Neural cell (in vitro differentiated cells): ENCODE measurements around the gene NELL1.

ENCODE experiments used
- EP300 ChIP-seq: fragments of 450-650 bp; conservative IDR thresholded peaks from 2 replicates; pipeline ENCODE4 v1.6.1; 2014; ENCODE audit warnings: antibody characterized with exemption, mild to moderate bottlenecking, moderate library complexity; ENCODE audit not compliant: poor library complexity, severe bottlenecking
- EZH2 ChIP-seq: fragments of 200-600, 300-800 bp; shearing (Covaris generic), sonication (generic); IDR thresholded peaks from 2 replicates; pipeline ENCODE4 v1.6.1; 2014; ENCODE audit warnings: antibody characterized with exemption, low read length, borderline replicate concordance, mild to moderate bottlenecking; ENCODE audit not compliant: insufficient read depth, poor library complexity, severe bottlenecking
- MXI1 ChIP-seq: fragments of 450-650 bp; conservative IDR thresholded peaks from 2 replicates; pipeline ENCODE4 v1.6.1; 2014; ENCODE audit warnings: antibody characterized with exemption, mild to moderate bottlenecking; ENCODE audit not compliant: poor library complexity, severe bottlenecking
- POLR2AphosphoS5 ChIP-seq: IDR thresholded peaks from 2 replicates; pipeline ENCODE4 v1.6.1; 2012
- REST ChIP-seq: IDR thresholded peaks from 2 replicates; pipeline ENCODE4 v1.6.1; 2012; ENCODE audit warnings: borderline replicate concordance
- SMC3 ChIP-seq: fragments of 450-650 bp; conservative IDR thresholded peaks from 2 replicates; pipeline ENCODE4 v1.6.1; 2014; ENCODE audit warnings: antibody characterized with exemption, mild to moderate bottlenecking, moderate library complexity; ENCODE audit not compliant: poor library complexity
- TF ChIP-seq, protein P1 (sequence below): fragments of 450-650 bp; IDR thresholded peaks from 2 replicates; pipeline ENCODE4 v1.5.1; 2014; ENCODE audit warnings: antibody characterized with exemption, mild to moderate bottlenecking, moderate library complexity; ENCODE audit not compliant: poor library complexity, severe bottlenecking

- TF ChIP-seq, protein P1, sequence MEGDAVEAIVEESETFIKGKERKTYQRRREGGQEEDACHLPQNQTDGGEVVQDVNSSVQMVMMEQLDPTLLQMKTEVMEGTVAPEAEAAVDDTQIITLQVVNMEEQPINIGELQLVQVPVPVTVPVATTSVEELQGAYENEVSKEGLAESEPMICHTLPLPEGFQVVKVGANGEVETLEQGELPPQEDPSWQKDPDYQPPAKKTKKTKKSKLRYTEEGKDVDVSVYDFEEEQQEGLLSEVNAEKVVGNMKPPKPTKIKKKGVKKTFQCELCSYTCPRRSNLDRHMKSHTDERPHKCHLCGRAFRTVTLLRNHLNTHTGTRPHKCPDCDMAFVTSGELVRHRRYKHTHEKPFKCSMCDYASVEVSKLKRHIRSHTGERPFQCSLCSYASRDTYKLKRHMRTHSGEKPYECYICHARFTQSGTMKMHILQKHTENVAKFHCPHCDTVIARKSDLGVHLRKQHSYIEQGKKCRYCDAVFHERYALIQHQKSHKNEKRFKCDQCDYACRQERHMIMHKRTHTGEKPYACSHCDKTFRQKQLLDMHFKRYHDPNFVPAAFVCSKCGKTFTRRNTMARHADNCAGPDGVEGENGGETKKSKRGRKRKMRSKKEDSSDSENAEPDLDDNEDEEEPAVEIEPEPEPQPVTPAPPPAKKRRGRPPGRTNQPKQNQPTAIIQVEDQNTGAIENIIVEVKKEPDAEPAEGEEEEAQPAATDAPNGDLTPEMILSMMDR: no peak
- TF ChIP-seq EZH2 (no peak), MXI1 (no peak), SMC3 (no peak), POLR2AphosphoS5 (no peak), EP300 (no peak), REST (no peak)
Observed at GRCh38 chr11:21205205-21205604, 535.8 kb downstream of the NELL1 start.
